ENCODE results near the gene SPAG6.
A peak's percentile ranks its signal among the peaks of the same experiment; 100 is the strongest.
"Not testable (repeated sequence)": the region's sequence is repeated elsewhere in the genome, so short reads cannot be mapped to it uniquely, and the experiment has no call there.

The SPAG6 gene

GRCh38 chr10:22340329-22341189, 4.7 kb upstream of the SPAG6 start:
- peak in 33 of 58 donors; percentile 9 to 82 (median 63) for DNase-seq

- peak in 6 of 58 donors; percentile 44 to 76 (median 64) for DNase-seq
These were observed 3.9 kb upstream of the SPAG6 start for GRCh38 chr10:22341190-22341925.

- DNase-seq = no peak
These were observed 3.4 kb upstream of the SPAG6 start for GRCh38 chr10:22341926-22342196.

GRCh38 chr10:22342421-22342820, 2.9 kb upstream of the SPAG6 start:
- DNase-seq = no peak

- DNase-seq = no peak
These were observed 1.6 kb upstream of the SPAG6 start for GRCh38 chr10:22343731-22344130.

- no peak for DNase-seq
These were observed 1.0 kb upstream of the SPAG6 start for GRCh38 chr10:22344249-22344648.

- no peak for DNase-seq
These were observed 455 bp upstream of the SPAG6 start for GRCh38 chr10:22344781-22345300.

GRCh38 chr10:22346096-22346661, 883 bp downstream of the SPAG6 start:
- no peak for DNase-seq

- DNase-seq = no peak
These were observed 4.5 kb downstream of the SPAG6 start for GRCh38 chr10:22349755-22350154.

GRCh38 chr10:22351131-22351703, 5.9 kb downstream of the SPAG6 start:
- DNase-seq = no peak

- no peak for DNase-seq
These were observed 11.1 kb downstream of the SPAG6 start for GRCh38 chr10:22356324-22356873.

GRCh38 chr10:22357770-22358169, 12.5 kb downstream of the SPAG6 start:
- DNase-seq = not testable (repeated sequence)

GRCh38 chr10:22363305-22363704, 18.0 kb downstream of the SPAG6 start:
- DNase-seq = no peak

GRCh38 chr10:22364407-22365140, 19.3 kb downstream of the SPAG6 start:
- no peak for DNase-seq

GRCh38 chr10:22365233-22365632, 19.9 kb downstream of the SPAG6 start:
- no peak for DNase-seq

- no peak for DNase-seq
These were observed 20.5 kb downstream of the SPAG6 start for GRCh38 chr10:22365644-22366434.

- DNase-seq = no peak
These were observed 21.1 kb downstream of the SPAG6 start for GRCh38 chr10:22366435-22366703.

GRCh38 chr10:22366771-22367170, 21.5 kb downstream of the SPAG6 start:
- no peak for DNase-seq

GRCh38 chr10:22367471-22367870, 22.2 kb downstream of the SPAG6 start:
- no peak for DNase-seq

GRCh38 chr10:22368402-22368801, 23.1 kb downstream of the SPAG6 start:
- DNase-seq = no peak

All from anterior cingulate cortex (tissue), 58 donors.